ENCODE results near the gene TRABD2B. TPM values are rescaled to one million over a fixed set of nuclear protein-coding genes. Genes with fewer than 3 reads are reported as not detected.

TRABD2B gene
- total RNA-seq, 1 donor from 2014 or later: 1.8 TPM

DNA sequence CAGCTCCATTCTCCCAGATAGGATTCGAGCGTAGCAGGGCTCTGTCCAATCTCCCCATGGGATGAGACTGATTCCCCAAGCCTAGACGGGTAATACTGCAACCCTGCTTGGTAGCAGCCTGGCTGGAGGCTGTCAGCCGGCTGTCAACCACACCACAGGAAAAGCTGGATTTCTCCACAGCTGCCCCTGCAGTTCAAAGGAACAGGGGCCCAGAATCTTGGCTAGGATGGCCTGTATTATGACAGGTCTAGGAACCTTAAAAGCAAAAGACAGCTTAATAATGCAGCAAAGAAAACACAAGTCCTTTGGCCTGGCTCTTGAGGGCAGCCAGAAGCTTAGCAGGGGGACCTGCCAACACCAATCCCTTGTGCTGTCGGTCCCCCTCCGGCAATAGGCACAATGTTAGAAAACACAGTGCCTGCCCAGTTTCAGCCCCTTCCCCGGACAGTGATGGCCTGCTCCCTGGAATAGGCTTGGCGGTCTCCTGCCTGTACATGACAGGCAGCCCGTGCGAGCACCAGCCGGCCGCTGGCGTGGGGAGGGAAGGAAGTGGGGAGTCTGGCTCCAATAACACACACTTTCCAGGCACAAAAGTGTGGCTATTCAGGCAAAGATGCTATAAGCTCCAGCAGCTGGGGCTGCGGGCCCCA, 90.5 kb downstream of the TRABD2B start:
- Histone ChIP-seq H3K4me3 (no peak overlapping the region), H3K27ac (no peak overlapping the region), H3K4me1 (no peaks in the 10 kb centered on the region), H3K36me3 (no peaks in the 10 kb centered on the region), H3K27me3 (ENCODE audit: low read depth) (no peaks in the 10 kb centered on the region), H3K9me3 (no peaks in the 10 kb centered on the region)
- DNase-seq: no peak
- intact Hi-C loops (cut with DNase I): no loop called here
- TF ChIP-seq, protein P1, sequence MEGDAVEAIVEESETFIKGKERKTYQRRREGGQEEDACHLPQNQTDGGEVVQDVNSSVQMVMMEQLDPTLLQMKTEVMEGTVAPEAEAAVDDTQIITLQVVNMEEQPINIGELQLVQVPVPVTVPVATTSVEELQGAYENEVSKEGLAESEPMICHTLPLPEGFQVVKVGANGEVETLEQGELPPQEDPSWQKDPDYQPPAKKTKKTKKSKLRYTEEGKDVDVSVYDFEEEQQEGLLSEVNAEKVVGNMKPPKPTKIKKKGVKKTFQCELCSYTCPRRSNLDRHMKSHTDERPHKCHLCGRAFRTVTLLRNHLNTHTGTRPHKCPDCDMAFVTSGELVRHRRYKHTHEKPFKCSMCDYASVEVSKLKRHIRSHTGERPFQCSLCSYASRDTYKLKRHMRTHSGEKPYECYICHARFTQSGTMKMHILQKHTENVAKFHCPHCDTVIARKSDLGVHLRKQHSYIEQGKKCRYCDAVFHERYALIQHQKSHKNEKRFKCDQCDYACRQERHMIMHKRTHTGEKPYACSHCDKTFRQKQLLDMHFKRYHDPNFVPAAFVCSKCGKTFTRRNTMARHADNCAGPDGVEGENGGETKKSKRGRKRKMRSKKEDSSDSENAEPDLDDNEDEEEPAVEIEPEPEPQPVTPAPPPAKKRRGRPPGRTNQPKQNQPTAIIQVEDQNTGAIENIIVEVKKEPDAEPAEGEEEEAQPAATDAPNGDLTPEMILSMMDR (IDR thresholded peaks at IDR 0.05): no peak
- no peak for ATAC-seq

DNA sequence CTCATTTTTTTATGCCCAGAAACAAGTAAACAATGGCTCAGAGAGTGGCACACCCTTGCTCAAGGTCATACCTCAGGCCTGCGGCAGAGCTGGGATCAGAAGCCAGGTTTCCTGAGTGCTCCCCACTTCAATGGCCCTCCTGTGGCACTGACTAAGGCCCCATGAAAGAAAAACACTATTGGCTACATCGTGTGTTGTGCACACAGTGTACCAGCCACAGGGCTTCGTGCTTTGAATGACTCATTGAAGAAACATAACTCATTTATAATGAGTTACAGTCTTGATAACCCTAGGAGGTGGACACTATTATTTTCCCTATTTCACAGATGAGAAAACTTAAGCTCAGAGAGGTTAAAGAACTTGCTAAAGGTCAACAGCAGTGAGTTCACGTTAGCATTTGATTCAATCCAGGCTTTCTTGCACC, 91.2 kb downstream of the TRABD2B start:
- TF ChIP-seq, protein P1 (IDR thresholded peaks at IDR 0.05): no peak
- peak; percentile 63 for DNase-seq
- H3K36me3 ChIP-seq: no peaks in the 10 kb centered on the region
- H3K4me3 ChIP-seq: no peak overlapping the region
- ATAC-seq: peak; percentile 94 to 96
- no peaks in the 10 kb centered on the region for H3K9me3 ChIP-seq
- H3K4me1 ChIP-seq: no peaks in the 10 kb centered on the region
- no peaks in the 10 kb centered on the region for H3K27me3 ChIP-seq (ENCODE audit: low read depth)
- intact Hi-C loops (cut with DNase I): no loop called here
- no peak overlapping the region for H3K27ac ChIP-seq

DNA sequence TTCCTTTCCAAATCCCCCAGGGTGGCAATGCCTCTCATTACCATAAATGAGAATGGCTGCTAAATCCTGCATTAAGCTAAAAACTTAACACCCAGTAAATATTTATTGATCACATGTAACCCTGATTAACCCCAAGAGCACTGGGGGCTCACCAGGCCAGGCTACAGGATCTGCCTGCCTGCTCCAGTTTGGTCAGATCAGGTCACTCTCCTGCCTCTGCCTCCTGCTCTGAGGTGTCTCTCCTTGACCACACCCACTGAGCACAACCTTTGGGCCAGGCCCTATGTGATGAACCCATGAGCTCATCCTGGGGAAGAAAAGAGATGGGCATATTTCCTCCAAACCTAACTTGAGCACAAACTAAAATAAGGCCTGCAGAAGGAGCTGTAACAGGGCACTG, 93.5 kb downstream of the TRABD2B start:
- TF ChIP-seq, protein P1 (IDR thresholded peaks at IDR 0.05): no peak
- Histone ChIP-seq H3K9me3 (no peaks in the 10 kb centered on the region), H3K36me3 (no peaks in the 10 kb centered on the region), H3K4me3 (no peak overlapping the region), H3K27me3 (ENCODE audit: low read depth) (no peaks in the 10 kb centered on the region), H3K4me1 (no peaks in the 10 kb centered on the region), H3K27ac (no peak overlapping the region)
- intact Hi-C loops (cut with DNase I): no loop called here
- no peak for ATAC-seq
- no peak for DNase-seq

DNA sequence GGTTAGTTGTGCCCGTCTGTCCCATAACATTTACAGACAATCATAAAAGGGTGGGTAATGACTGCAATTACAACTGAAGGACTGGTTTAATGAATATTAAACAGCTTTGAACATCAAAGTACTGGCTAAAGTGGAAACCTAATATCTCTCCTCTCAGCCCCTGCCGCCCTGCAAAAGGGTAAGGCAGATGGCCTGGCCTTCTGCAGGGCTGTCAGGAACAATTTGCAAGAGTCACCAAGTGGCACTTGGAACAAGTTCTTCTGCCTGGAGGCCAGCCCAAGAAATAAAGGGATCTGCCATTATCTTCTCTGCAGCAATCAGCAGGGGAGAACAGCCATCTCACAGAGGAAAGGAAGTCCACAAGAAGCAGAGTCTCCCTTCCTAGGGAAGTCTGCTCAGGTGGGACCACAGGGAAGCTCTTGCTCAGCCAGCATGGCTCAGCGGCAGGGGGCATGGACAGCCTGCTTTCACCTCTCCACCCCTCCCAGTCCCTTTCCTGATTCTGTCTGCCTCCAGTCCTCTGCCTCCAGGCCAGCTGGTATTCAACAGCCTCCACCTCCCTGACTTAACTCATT, 96.1 kb downstream of the TRABD2B start:
- Histone ChIP-seq H3K36me3 (no peaks in the 10 kb centered on the region), H3K4me1 (no peaks in the 10 kb centered on the region), H3K27me3 (ENCODE audit: low read depth) (no peaks in the 10 kb centered on the region), H3K4me3 (no peak overlapping the region), H3K27ac (no peak overlapping the region), H3K9me3 (no peaks in the 10 kb centered on the region)
- no peak for DNase-seq
- no peak for ATAC-seq
- TF ChIP-seq, protein P1 (IDR thresholded peaks at IDR 0.05): no peak
- intact Hi-C loops (cut with DNase I): no loop called here

DNA sequence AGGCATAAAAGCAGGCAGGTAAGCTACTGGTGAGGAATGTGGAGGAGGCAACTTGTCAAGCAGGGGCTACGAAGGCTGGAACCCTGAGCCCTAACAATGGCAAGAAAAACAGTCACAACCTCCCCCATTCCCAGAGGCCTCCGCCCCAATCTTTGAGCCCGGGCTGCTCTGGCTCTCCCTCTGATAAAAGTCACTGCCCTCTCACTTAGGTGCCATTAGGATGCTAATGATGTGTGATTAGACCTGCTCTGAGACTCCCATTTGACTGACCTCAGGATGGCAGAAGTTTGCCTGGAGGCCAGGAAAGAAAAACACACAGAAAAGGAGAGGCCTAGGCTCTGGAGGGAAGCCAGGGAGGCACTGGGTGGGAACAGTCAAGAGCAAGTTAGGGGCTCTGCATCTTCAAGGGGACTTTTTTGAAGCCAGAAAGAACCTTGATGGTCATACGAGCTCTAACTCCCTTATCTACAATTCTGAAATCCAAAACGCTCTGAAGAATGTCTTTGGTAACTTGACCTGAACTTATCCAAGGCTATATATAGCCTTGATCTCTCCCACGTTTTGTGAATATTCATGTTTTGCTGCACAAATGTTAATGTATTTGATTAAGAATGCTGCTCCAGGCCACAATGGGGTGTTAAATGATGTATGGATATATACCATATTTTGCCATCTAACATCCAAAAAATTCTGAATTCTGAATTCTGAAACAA, 98.9 kb downstream of the TRABD2B start:
- H3K9me3 ChIP-seq: no peaks in the 10 kb centered on the region
- ATAC-seq: no peak
- DNase-seq: no peak
- no peaks in the 10 kb centered on the region for H3K4me1 ChIP-seq
- H3K27me3 ChIP-seq (ENCODE audit: low read depth): no peaks in the 10 kb centered on the region
- no peak overlapping the region for H3K4me3 ChIP-seq
- H3K27ac ChIP-seq: no peak overlapping the region
- H3K36me3 ChIP-seq: no peaks in the 10 kb centered on the region
- TF ChIP-seq, protein P1 (IDR thresholded peaks at IDR 0.05): no peak
- intact Hi-C loops (cut with DNase I): no loop called here

Data from lower lobe of right lung (tissue), 2 donors.